Measurements from ENCODE around the gene CSNK2A3. TPM values are rescaled to one million over a fixed set of nuclear protein-coding genes. Genes with fewer than 3 reads are reported as not detected.
A peak's percentile ranks its signal among the peaks of the same experiment; 100 is the strongest.
"Not testable (repeated sequence)": the region's sequence is repeated elsewhere in the genome, so short reads cannot be mapped to it uniquely, and the experiment has no call there.

Gene CSNK2A3
- total RNA-seq, 1 donor from 2014 or later = 2.1 TPM

DNA sequence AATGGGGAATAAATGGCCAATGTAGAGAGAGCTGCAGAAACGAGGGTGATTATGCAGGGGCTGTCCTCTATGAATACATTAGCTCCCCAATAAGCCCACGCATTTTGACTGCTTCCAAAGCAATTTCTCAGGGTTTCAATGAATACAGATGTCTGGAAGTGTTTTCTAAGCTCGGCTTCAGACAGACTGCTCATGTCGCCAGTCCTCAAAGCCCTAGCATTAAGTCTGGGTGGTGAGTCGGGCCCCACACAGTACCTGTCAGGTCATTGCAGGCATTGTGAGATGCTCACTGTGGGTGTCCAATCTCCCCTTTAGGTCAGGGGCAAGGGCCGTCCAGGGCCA, 17.9 kb upstream of the CSNK2A3 start:
- FAIRE-seq = no peak
- Histone ChIP-seq H3K4me3 (ENCODE audit: low read depth, low read length) (no peak overlapping the region), H3K27me3 (ENCODE audit: control insufficient read depth, insufficient read depth, low read length) (no peaks in the 10 kb centered on the region), H3K36me3 (ENCODE audit: control insufficient read depth, insufficient read depth, low read length) (peaks cover 4% of the 10 kb centered on the region)
- DNase-seq (ENCODE audit: low read depth) = no peak
- TF ChIP-seq, protein P1, sequence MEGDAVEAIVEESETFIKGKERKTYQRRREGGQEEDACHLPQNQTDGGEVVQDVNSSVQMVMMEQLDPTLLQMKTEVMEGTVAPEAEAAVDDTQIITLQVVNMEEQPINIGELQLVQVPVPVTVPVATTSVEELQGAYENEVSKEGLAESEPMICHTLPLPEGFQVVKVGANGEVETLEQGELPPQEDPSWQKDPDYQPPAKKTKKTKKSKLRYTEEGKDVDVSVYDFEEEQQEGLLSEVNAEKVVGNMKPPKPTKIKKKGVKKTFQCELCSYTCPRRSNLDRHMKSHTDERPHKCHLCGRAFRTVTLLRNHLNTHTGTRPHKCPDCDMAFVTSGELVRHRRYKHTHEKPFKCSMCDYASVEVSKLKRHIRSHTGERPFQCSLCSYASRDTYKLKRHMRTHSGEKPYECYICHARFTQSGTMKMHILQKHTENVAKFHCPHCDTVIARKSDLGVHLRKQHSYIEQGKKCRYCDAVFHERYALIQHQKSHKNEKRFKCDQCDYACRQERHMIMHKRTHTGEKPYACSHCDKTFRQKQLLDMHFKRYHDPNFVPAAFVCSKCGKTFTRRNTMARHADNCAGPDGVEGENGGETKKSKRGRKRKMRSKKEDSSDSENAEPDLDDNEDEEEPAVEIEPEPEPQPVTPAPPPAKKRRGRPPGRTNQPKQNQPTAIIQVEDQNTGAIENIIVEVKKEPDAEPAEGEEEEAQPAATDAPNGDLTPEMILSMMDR (IDR thresholded peaks at IDR 0.05; ENCODE audit: insufficient read depth, low read length, severe bottlenecking) = no peak

DNA sequence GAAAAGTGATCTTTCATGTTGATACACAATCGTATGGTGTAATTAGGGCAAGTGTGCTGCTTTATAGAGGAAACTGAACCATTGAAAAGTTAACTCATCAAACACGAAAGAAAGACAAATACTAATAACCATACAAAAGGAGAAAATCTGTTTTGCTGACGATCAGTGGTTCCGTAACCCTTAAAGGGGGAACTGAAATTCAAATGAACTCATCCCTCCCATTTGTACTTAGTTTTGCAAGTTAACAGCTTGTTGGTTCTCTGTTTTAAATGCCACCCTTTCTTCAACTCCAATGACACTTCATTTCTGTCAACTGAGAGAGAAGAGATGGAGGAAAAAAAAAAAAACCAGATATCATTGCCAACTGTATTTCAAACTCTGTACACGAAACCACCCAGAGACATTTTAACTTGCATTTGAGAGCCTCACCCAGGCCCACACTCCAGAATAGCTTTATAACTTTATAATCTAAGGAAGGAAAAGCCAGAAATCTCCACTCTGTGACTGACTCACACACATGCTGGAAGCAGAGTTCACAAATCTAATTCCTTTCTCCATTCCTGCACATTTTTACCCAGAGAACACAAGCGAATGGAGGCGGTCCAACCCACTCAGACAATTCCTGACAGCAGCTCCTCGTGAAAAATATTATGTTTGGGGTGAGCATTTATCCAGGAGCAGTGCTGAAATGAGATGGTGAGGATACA, 17.4 kb upstream of the CSNK2A3 start:
- TF ChIP-seq, protein P1 (IDR thresholded peaks at IDR 0.05; ENCODE audit: insufficient read depth, low read length, severe bottlenecking) = no peak
- no peaks in the 10 kb centered on the region for H3K27me3 ChIP-seq (ENCODE audit: control insufficient read depth, insufficient read depth, low read length)
- H3K4me3 ChIP-seq (ENCODE audit: low read depth, low read length) = no peak overlapping the region
- peaks cover 3% of the 10 kb centered on the region for H3K36me3 ChIP-seq (ENCODE audit: control insufficient read depth, insufficient read depth, low read length)
- no peak for FAIRE-seq
- no peak for DNase-seq (ENCODE audit: low read depth)

DNA sequence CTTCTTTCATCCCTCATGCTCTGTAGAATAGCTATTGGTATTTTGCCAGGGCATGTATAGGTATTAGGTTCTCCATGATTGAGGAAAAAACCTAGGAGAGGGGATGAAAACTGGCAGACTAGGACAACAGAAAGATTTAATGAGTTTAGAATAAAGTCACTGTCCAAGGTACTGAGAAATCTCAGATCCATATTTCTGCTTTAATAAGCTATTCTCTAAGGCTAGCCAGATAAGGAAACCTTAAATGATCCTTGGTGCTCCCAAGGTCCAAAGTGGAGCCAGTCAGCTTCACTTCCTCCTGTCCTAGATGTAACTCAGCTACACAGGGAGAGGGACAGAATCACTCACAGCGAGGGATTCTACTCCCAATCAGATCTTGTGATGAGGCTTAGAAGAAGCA, 13.7 kb upstream of the CSNK2A3 start:
- Histone ChIP-seq H3K36me3 (ENCODE audit: control insufficient read depth, insufficient read depth, low read length) (peaks cover 1% of the 10 kb centered on the region), H3K27me3 (ENCODE audit: control insufficient read depth, insufficient read depth, low read length) (no peaks in the 10 kb centered on the region), H3K4me3 (ENCODE audit: low read depth, low read length) (no peak overlapping the region)
- FAIRE-seq (no peak), DNase-seq (ENCODE audit: low read depth) (no peak)
- TF ChIP-seq, protein P1 (IDR thresholded peaks at IDR 0.05; ENCODE audit: insufficient read depth, low read length, severe bottlenecking) = no peak

DNA sequence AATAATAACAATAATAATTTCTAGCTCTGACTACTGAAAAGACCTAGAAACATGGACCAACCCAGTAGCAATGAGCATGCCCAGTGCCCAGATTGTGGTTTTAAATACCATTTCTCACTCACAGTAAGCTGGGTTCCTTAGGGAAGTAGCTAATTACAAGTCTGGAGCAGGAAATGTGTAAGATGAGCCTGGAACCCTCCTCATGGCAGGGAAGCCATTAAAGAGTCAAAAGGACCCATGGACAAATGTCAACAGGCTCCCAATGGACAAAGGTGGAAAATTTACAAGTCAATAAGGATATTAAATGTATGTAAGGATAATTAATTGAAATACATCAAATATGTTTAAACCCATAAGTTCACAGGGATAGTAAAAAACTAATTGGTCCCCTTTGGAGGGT, 10.6 kb upstream of the CSNK2A3 start:
- Histone ChIP-seq H3K27me3 (ENCODE audit: control insufficient read depth, insufficient read depth, low read length) (no peaks in the 10 kb centered on the region), H3K4me3 (ENCODE audit: low read depth, low read length) (no peak overlapping the region), H3K36me3 (ENCODE audit: control insufficient read depth, insufficient read depth, low read length) (no peaks in the 10 kb centered on the region)
- FAIRE-seq (no peak), DNase-seq (ENCODE audit: low read depth) (no peak)
- TF ChIP-seq, protein P1 (IDR thresholded peaks at IDR 0.05; ENCODE audit: insufficient read depth, low read length, severe bottlenecking) = no peak

DNA sequence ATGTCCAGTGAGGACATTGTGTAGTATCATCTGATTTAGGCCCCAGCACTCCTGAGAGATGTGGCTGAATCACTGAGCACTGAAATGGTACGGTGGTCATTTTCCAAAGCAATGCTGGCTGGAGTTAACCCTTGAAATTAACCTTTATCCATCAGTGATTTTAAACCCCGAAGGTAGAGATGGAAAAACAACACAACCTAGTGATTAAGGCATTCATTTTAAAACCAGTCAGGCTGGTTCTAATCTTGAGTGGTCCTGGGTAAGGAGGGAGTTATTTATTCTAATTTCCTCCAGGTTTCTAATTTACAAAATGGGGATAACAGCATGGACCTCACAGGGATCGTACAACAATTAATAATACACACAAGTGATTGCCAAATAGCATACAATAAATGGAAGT, 6.6 kb upstream of the CSNK2A3 start:
- Histone ChIP-seq H3K4me3 (ENCODE audit: low read depth, low read length) (no peak overlapping the region), H3K27me3 (ENCODE audit: control insufficient read depth, insufficient read depth, low read length) (no peaks in the 10 kb centered on the region), H3K36me3 (ENCODE audit: control insufficient read depth, insufficient read depth, low read length) (no peaks in the 10 kb centered on the region)
- FAIRE-seq (no peak), DNase-seq (ENCODE audit: low read depth) (no peak)
- TF ChIP-seq, protein P1 (IDR thresholded peaks at IDR 0.05; ENCODE audit: insufficient read depth, low read length, severe bottlenecking) = no peak

DNA sequence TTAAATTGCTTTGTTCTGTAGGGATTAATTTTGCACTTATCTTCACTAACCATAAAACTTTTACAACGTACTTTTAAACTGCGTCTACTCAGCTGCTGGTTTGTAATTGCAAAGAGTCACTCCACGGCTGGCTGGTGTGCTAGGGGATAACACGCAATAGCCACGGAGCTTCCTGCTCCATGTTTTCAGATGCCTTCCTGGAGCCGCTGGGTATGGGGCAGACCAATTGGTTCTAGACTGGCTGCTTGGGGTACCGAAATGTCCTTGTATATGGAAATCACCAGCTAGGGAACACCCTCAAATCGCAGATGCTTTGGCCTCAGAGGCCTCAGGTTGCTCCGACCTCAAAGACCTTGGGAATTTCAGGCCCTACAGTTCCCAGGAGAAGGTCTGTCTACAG, 3.8 kb upstream of the CSNK2A3 start:
- FAIRE-seq (no peak), DNase-seq (ENCODE audit: low read depth) (no peak)
- TF ChIP-seq, protein P1 (IDR thresholded peaks at IDR 0.05; ENCODE audit: insufficient read depth, low read length, severe bottlenecking) = no peak
- Histone ChIP-seq H3K27me3 (ENCODE audit: control insufficient read depth, insufficient read depth, low read length) (no peaks in the 10 kb centered on the region), H3K4me3 (ENCODE audit: low read depth, low read length) (no peak overlapping the region), H3K36me3 (ENCODE audit: control insufficient read depth, insufficient read depth, low read length) (no peaks in the 10 kb centered on the region)

DNA sequence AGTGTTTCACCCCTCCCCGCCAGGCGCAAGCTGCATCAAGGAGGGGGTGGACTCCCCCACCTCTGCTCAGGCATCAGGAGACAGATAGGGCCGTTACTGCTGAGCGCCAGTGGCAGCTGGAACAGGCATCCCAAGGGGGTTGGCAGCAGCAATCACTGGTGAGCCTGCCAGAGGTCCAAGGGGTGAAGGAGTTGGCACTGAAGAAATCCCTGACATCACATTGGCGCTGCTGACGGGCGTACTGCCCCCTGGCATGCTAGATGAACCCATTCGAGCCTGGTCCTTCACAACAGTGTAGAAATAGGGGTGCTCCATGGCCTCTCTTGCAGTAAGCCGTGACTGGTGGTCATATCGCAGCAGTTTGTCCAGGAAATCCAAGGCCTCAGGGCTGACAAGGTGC, 1.2 kb downstream of the CSNK2A3 start:
- H3K27me3 ChIP-seq (ENCODE audit: control insufficient read depth, insufficient read depth, low read length); DNase-seq (ENCODE audit: low read depth); H3K36me3 ChIP-seq (ENCODE audit: control insufficient read depth, insufficient read depth, low read length); H3K4me3 ChIP-seq (ENCODE audit: low read depth, low read length): not testable (repeated sequence)
- peak; percentile 97 for FAIRE-seq

All from bronchial epithelial cell (primary cell).